ENCODE measurements around the gene SENP2. TPM values are rescaled to one million over a fixed set of nuclear protein-coding genes. Genes with fewer than 3 reads are reported as not detected.
A peak's percentile ranks its signal among the peaks of the same experiment; 100 is the strongest.

SENP2 gene
- 24.9 TPM for polyA plus RNA-seq (2013, experiment 1 of 2)
- polyA plus RNA-seq (2013, experiment 2 of 2): 24.3 TPM

DNA sequence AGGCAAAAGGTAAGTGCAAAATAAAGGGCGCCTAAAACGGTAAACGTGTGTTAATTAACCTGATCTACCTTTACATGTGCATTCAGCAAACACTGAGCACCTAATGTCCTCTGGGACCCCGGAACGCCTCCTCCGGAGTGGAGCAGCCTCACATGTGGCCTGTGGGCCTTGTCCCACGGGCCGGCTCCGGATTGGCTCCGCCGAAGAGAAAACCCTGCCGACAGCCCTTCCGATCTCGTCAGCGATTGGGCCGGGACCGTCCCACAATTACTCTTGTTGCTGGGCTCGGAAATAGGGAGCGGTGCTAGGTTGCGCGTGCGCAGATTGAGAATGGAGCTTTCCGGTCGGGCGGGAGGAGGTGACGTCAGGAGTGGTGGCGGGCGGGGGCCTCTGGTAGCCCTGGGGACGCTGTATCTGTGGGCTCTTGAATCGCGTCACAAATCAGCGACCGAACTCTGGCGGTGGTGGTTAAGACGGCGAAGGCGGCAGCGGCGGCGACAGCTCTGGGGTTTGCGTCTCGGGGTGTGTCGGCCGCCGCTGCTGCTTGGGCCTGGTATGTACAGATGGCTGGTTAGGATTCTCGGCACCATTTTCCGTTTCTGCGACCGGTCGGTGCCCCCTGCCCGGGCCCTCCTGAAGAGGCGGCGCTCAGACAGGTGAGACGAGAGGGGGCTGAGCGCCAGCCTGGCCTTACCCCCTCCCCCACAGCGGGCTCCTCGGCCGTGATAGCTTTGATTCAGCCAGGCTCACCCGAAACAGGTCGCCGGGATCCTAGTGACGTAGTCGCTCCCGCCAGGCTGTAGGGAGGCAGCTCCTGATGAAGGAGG is at the start of gene SENP2:
Gene SENP2 (plus strand): TSS at position 437 of the 827 bp plus-strand sequence. CDS start 119 bp downstream, at position 556.
- H4K91ac ChIP-seq (ENCODE audit: low read length): peak within 1 kb of the TSS; percentile 82

DNA sequence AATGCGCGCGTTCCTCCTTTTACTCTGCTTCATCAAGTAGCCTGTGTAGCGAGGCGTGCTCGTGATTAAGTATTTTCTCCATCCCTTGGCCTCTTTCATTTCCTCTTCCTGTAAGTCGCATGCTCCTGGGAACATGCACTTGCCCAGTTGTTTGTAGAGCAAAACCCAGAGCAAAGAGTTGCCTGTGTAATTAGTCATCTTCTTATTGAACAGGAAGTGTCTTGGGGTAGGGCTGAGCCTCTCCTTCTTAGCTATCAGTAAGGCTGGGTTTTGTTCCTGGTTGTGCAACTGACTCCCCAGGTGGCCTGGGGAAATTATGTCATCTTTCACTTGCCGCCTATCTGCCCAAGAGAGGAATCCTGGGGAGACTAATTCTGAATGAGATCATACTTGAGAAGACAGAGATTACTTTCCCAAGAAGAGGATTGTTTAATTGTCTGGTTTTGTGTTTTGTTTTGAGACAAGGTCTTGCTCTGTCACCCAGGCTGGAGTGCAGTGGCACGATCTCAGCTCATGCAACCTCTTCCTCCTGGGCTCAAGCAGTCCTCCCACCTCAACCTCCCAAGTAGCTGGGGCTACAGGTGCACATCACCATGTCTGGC is 48.6 kb upstream of the SENP2 start:
- Histone ChIP-seq H3K18ac (ENCODE audit: low read depth in 1 of 2, low read length in 2 of 2) (no peak overlapping the region), H3K27me3 (ENCODE audit: control insufficient read depth in 1 of 2, insufficient read depth in 1 of 2, low read length in 2 of 2) (peaks cover 0 to 8% of the 10 kb centered on the region in 2 experiments), H3K23ac (ENCODE audit: low read length in 2 of 2) (no peak overlapping the region), H2BK120ac (ENCODE audit: low read depth, low read length) (no peak overlapping the region), H3K14ac (ENCODE audit: low read length in 2 of 2) (no peak overlapping the region), H2AFZ (ENCODE audit: low read depth, low read length) (peak overlapping the region; percentile 36), H3K4ac (ENCODE audit: low read depth in 1 of 2, low read length in 2 of 2) (no peak overlapping the region), H4K8ac (ENCODE audit: low read length) (no peak overlapping the region), H4K91ac (ENCODE audit: low read length) (no peak overlapping the region), H2BK15ac (ENCODE audit: low read depth, poor library complexity, severe bottlenecking) (no peak overlapping the region), H3K4me2 (ENCODE audit: low read length, poor library complexity, severe bottlenecking) (peak overlapping the region; percentile 61), H3K4me3 (ENCODE audit: insufficient read depth in 1 of 2, low read depth in 1 of 2, low read length in 2 of 2) (no peak overlapping the region), H2BK12ac (ENCODE audit: low read length in 2 of 2) (no peak overlapping the region), H2AK5ac (ENCODE audit: low read length, severe bottlenecking) (peak overlapping the region; percentile 25), H3K4me1 (ENCODE audit: control insufficient read depth, insufficient read depth, low read depth, low read length) (peaks cover 3% of the 10 kb centered on the region), H3K79me1 (replicated peaks; ENCODE audit: low read length, poor library complexity, severe bottlenecking) (no peaks in the 10 kb centered on the region), H3K9ac (ENCODE audit: low read length) (peak overlapping the region; percentile 22), H3K36me3 (ENCODE audit: control insufficient read depth in 1 of 2, insufficient read depth in 2 of 2, low read depth in 1 of 2, low read length in 2 of 2) (no peaks in the 10 kb centered on the region), H3K27ac (ENCODE audit: low read length, poor library complexity, severe bottlenecking) (peak overlapping the region; percentile 89), H2BK5ac (ENCODE audit: low read depth, low read length, poor library complexity, severe bottlenecking) (no peak overlapping the region), H3K9me3 (ENCODE audit: control insufficient read depth, low read length) (no peaks in the 10 kb centered on the region)
- WGBS: 35% methylated on average over 9 of the region's 9 CpGs
- DNase-seq: peak; percentile 58

More for the DNA sequence above, at the start of gene SENP2:
- Histone ChIP-seq H3K14ac (ENCODE audit: low read length in 2 of 2) (peak within 1 kb of the TSS in 1 of 2 experiments; percentile 13), H2AK5ac (ENCODE audit: low read length, severe bottlenecking) (peak within 1 kb of the TSS; percentile 87), H3K4me3 (ENCODE audit: insufficient read depth in 1 of 2, low read depth in 1 of 2, low read length in 2 of 2) (peak within 1 kb of the TSS; percentile 91 to 100), H3K36me3 (ENCODE audit: control insufficient read depth in 1 of 2, insufficient read depth in 2 of 2, low read depth in 1 of 2, low read length in 2 of 2) (peaks cover 6 to 7% of the 10 kb centered on the region in 2 experiments), H3K27ac (ENCODE audit: low read length, poor library complexity, severe bottlenecking) (peak within 1 kb of the TSS; percentile 43), H2AFZ (ENCODE audit: low read depth, low read length) (peak within 1 kb of the TSS; percentile 98), H2BK12ac (ENCODE audit: low read length in 2 of 2) (no peak within 1 kb of the TSS), H2BK15ac (ENCODE audit: low read depth, poor library complexity, severe bottlenecking) (no peak within 1 kb of the TSS), H3K18ac (ENCODE audit: low read depth in 1 of 2, low read length in 2 of 2) (peak within 1 kb of the TSS; percentile 16 to 89), H3K23ac (ENCODE audit: low read length in 2 of 2) (no peak within 1 kb of the TSS), H3K4ac (ENCODE audit: low read depth in 1 of 2, low read length in 2 of 2) (peak within 1 kb of the TSS; percentile 40 to 54), H3K4me2 (ENCODE audit: low read length, poor library complexity, severe bottlenecking) (peak within 1 kb of the TSS; percentile 99), H3K79me1 (replicated peaks; ENCODE audit: low read length, poor library complexity, severe bottlenecking) (peaks cover 10% of the 10 kb centered on the region), H3K4me1 (ENCODE audit: control insufficient read depth, insufficient read depth, low read depth, low read length) (peaks cover 5% of the 10 kb centered on the region), H4K8ac (ENCODE audit: low read length) (peak within 1 kb of the TSS; percentile 95), H3K9ac (ENCODE audit: low read length) (peak within 1 kb of the TSS; percentile 100), H2BK120ac (ENCODE audit: low read depth, low read length) (no peak within 1 kb of the TSS), H3K9me3 (ENCODE audit: control insufficient read depth, low read length) (no peaks in the 10 kb centered on the region), H2BK5ac (ENCODE audit: low read depth, low read length, poor library complexity, severe bottlenecking) (peak within 1 kb of the TSS; percentile 11), H3K27me3 (ENCODE audit: control insufficient read depth in 1 of 2, insufficient read depth in 1 of 2, low read length in 2 of 2) (no peaks in the 10 kb centered on the region)
- WGBS: under 1% methylated on average over 56 of the region's 64 CpGs
- DNase-seq: peak; percentile 99

DNA sequence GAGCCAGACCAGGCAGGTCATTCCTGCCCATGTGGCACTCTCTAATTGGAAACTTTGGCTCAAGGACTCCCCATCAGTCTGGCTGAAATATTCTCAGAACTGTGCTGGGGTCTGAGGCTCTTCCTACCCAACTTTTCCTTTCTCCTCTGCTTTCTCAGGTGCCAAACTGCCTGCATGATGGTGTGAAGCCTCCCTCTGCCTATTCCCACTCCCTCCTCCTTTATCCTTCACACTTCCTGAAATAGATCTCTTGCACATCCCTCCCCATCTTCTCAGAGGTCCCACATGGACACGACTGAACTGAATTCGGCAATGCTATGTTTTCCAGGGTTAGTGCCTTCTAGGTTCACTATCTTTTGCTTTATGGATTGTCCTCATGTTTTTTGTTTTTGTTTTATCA is 46.2 kb upstream of the SENP2 start:
- H3K4ac ChIP-seq (ENCODE audit: low read depth in 1 of 2, low read length in 2 of 2): no peak overlapping the region
- H2AK5ac ChIP-seq (ENCODE audit: low read length, severe bottlenecking): no peak overlapping the region
- H3K23ac ChIP-seq (ENCODE audit: low read length in 2 of 2): no peak overlapping the region
- H2BK5ac ChIP-seq (ENCODE audit: low read depth, low read length, poor library complexity, severe bottlenecking): no peak overlapping the region
- no peak overlapping the region for H3K27ac ChIP-seq (ENCODE audit: low read length, poor library complexity, severe bottlenecking)
- H2BK15ac ChIP-seq (ENCODE audit: low read depth, poor library complexity, severe bottlenecking): no peak overlapping the region
- no peak overlapping the region for H3K18ac ChIP-seq (ENCODE audit: low read depth in 1 of 2, low read length in 2 of 2)
- no peak overlapping the region for H3K9ac ChIP-seq (ENCODE audit: low read length)
- H4K91ac ChIP-seq (ENCODE audit: low read length): no peak overlapping the region
- H3K4me1 ChIP-seq (ENCODE audit: control insufficient read depth, insufficient read depth, low read depth, low read length): peaks cover 3% of the 10 kb centered on the region
- H3K27me3 ChIP-seq (ENCODE audit: control insufficient read depth in 1 of 2, insufficient read depth in 1 of 2, low read length in 2 of 2): peaks cover 0 to 8% of the 10 kb centered on the region in 2 experiments
- H3K4me3 ChIP-seq (ENCODE audit: insufficient read depth in 1 of 2, low read depth in 1 of 2, low read length in 2 of 2): no peak overlapping the region
- H2BK12ac ChIP-seq (ENCODE audit: low read length in 2 of 2): no peak overlapping the region
- no peaks in the 10 kb centered on the region for H3K9me3 ChIP-seq (ENCODE audit: control insufficient read depth, low read length)
- H3K79me1 ChIP-seq (replicated peaks; ENCODE audit: low read length, poor library complexity, severe bottlenecking): no peaks in the 10 kb centered on the region
- H3K4me2 ChIP-seq (ENCODE audit: low read length, poor library complexity, severe bottlenecking): no peak overlapping the region
- H2BK120ac ChIP-seq (ENCODE audit: low read depth, low read length): no peak overlapping the region
- no peak overlapping the region for H2AFZ ChIP-seq (ENCODE audit: low read depth, low read length)
- H3K36me3 ChIP-seq (ENCODE audit: control insufficient read depth in 1 of 2, insufficient read depth in 2 of 2, low read depth in 1 of 2, low read length in 2 of 2): no peaks in the 10 kb centered on the region
- H4K8ac ChIP-seq (ENCODE audit: low read length): no peak overlapping the region
- 89% methylated on average over 2 of the region's 2 CpGs for WGBS
- no peak for DNase-seq
- no peak overlapping the region for H3K14ac ChIP-seq (ENCODE audit: low read length in 2 of 2)

DNA sequence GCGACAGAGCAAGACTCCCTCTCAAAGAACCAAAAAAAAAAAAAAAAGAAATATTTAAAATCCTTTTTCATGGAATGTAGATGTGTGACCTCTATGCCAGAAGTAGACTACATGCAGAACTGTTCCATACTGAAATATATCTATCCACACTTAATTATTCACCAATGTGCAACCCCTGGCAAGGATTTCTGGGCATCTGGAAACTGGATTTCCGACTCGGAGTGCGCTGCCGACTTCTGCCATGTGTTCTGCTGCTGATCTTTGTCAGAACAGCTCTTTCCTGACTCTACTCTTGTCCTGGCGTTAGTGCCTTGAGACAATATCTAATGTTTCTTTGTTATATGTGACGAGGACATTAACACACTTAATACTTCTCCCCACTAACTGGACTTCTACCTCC is 45.4 kb upstream of the SENP2 start:
- Histone ChIP-seq H3K4me2 (ENCODE audit: low read length, poor library complexity, severe bottlenecking) (no peak overlapping the region), H2BK5ac (ENCODE audit: low read depth, low read length, poor library complexity, severe bottlenecking) (no peak overlapping the region), H2BK12ac (ENCODE audit: low read length in 2 of 2) (no peak overlapping the region), H3K27me3 (ENCODE audit: control insufficient read depth in 1 of 2, insufficient read depth in 1 of 2, low read length in 2 of 2) (peaks cover 0 to 8% of the 10 kb centered on the region in 2 experiments), H3K4me3 (ENCODE audit: insufficient read depth in 1 of 2, low read depth in 1 of 2, low read length in 2 of 2) (no peak overlapping the region), H3K18ac (ENCODE audit: low read depth in 1 of 2, low read length in 2 of 2) (no peak overlapping the region), H2BK120ac (ENCODE audit: low read depth, low read length) (no peak overlapping the region), H3K36me3 (ENCODE audit: control insufficient read depth in 1 of 2, insufficient read depth in 2 of 2, low read depth in 1 of 2, low read length in 2 of 2) (no peaks in the 10 kb centered on the region), H3K14ac (ENCODE audit: low read length in 2 of 2) (no peak overlapping the region), H3K9ac (ENCODE audit: low read length) (no peak overlapping the region), H4K8ac (ENCODE audit: low read length) (no peak overlapping the region), H3K4me1 (ENCODE audit: control insufficient read depth, insufficient read depth, low read depth, low read length) (peaks cover 4% of the 10 kb centered on the region), H3K27ac (ENCODE audit: low read length, poor library complexity, severe bottlenecking) (no peak overlapping the region), H4K91ac (ENCODE audit: low read length) (no peak overlapping the region), H2AK5ac (ENCODE audit: low read length, severe bottlenecking) (no peak overlapping the region), H3K4ac (ENCODE audit: low read depth in 1 of 2, low read length in 2 of 2) (no peak overlapping the region), H3K79me1 (replicated peaks; ENCODE audit: low read length, poor library complexity, severe bottlenecking) (no peaks in the 10 kb centered on the region), H3K23ac (ENCODE audit: low read length in 2 of 2) (no peak overlapping the region), H2BK15ac (ENCODE audit: low read depth, poor library complexity, severe bottlenecking) (no peak overlapping the region), H3K9me3 (ENCODE audit: control insufficient read depth, low read length) (no peaks in the 10 kb centered on the region), H2AFZ (ENCODE audit: low read depth, low read length) (no peak overlapping the region)
- WGBS: 88% methylated on average over 4 of the region's 7 CpGs
- DNase-seq: no peak
